Gastrocnemius medialis (tissue), 4 donors: Measurements from ENCODE around the gene EXOC2. TPM values are rescaled to one million over a fixed set of nuclear protein-coding genes. Genes with fewer than 3 reads are reported as not detected.

Experiments
- ATAC-seq, 2 donors: fragments of 150-250 bp; one replicate each; pipeline ENCODE4 v1.9.1; 2016
- DNase-seq, 2 donors: peaks; one replicate each; pipeline ENCODE4 v3.0.0-alpha.2; 2019
- H3K27ac ChIP-seq, 4 donors: fragments of 200-600 bp; sonication (generic); 1 replicate in 1 of 4; 2 replicates in 3 of 4; pipeline ENCODE4 v1.5.1; 2016 to 2018; ENCODE audit warnings: mild to moderate bottlenecking in 2 of 4, moderate library complexity in 1 of 4
- H3K27me3 ChIP-seq, 3 donors: fragments of 200-600 bp; sonication (generic) in 2 of 3; 1 replicate in 1 of 3; 2 replicates in 2 of 3; pipeline versions ENCODE4 v1.5.1 to v1.6.0; 2016 to 2019; ENCODE audit warnings: mild to moderate bottlenecking in 1 of 3, moderate library complexity in 1 of 3
- H3K36me3 ChIP-seq, 2 donors: fragments of 200-600 bp; sonication (generic) in 1 of 2; one replicate each; pipeline ENCODE4 v1.5.1; 2017 to 2018
- H3K4me1 ChIP-seq, 2 donors: fragments of 200-600 bp; sonication (generic) in 1 of 2; one replicate each; pipeline ENCODE4 v1.5.1; 2016 to 2017; ENCODE audit warnings: mild to moderate bottlenecking in 2 of 2
- H3K4me3 ChIP-seq, 4 donors: fragments of 200-600 bp; sonication (generic) in 3 of 4; 1 replicate in 1 of 4; 2 replicates in 3 of 4; pipeline ENCODE4 v1.5.1; 2016 to 2019; ENCODE audit warnings: mild to moderate bottlenecking in 2 of 4
- H3K9me3 ChIP-seq, 3 donors: fragments of 200-600 bp; sonication (generic) in 2 of 3; 1 replicate in 1 of 3; 2 replicates in 2 of 3; pipeline ENCODE4 v1.5.1; 2016 to 2019
- POLR2A ChIP-seq, 2 donors: fragments of 450-650 bp; IDR thresholded peaks; one replicate each; pipeline ENCODE4 v1.6.1; 2017; ENCODE audit warnings: antibody characterized with exemption in 2 of 2, mild to moderate bottlenecking in 2 of 2, moderate library complexity in 2 of 2
- in situ Hi-C, 4 donors: fragments of 200-750 bp; cut with MboI; loops; one replicate each; pipeline versions ENCODE4 v1.15.0 to v1.8.0; 2017; ENCODE audit warnings: low sequenced_read_pairs in 4 of 4
- intact Hi-C: fragments of 100-400 bp; cut with DNase I; formaldehyde crosslinking; loops from one replicate; pipeline ENCODE4 v1.15.1; 2023; ENCODE audit warnings: low total_unique reads
- total RNA-seq, 4 donors: library from RNA; depleted of rRNA; stranded (reverse); fragments of >200 nt; gene quantifications; one replicate each; pipeline versions ENCODE4 v1.1.0 to v1.2.3, GENCODE V29; 2016
- TF ChIP-seq, protein P1 (sequence below), 5 experiments: fragments of 450-650 bp in 3 of 5; fragments of 200-600 bp in 2 of 5; sonication (generic) in 2 of 5; IDR thresholded peaks in 4 of 5; conservative IDR thresholded peaks in 1 of 5; 1 replicate in 4 of 5; 2 replicates in 1 of 5; pipeline ENCODE4 v1.5.1; 2016 to 2019; ENCODE audit warnings: antibody characterized with exemption in 5 of 5, mild to moderate bottlenecking in 3 of 5, moderate library complexity in 3 of 5

The EXOC2 gene
- total RNA-seq, 4 donors from 2014 or later: 12.6 to 16.4 (median 15.0) TPM

GRCh38 chr6:589090-589489 is 103.8 kb downstream of the EXOC2 start:
- Histone ChIP-seq H3K9me3 (no peaks in the 10 kb centered on the region), H3K36me3 (peaks cover 0 to 4% of the 10 kb centered on the region in 2 donors), H3K4me3 (no peak overlapping the region), H3K27me3 (no peaks in the 10 kb centered on the region), H3K4me1 (no peaks in the 10 kb centered on the region), H3K27ac (no peak overlapping the region)
- DNase-seq (no peak), ATAC-seq (no peak)
- TF ChIP-seq, protein P1, sequence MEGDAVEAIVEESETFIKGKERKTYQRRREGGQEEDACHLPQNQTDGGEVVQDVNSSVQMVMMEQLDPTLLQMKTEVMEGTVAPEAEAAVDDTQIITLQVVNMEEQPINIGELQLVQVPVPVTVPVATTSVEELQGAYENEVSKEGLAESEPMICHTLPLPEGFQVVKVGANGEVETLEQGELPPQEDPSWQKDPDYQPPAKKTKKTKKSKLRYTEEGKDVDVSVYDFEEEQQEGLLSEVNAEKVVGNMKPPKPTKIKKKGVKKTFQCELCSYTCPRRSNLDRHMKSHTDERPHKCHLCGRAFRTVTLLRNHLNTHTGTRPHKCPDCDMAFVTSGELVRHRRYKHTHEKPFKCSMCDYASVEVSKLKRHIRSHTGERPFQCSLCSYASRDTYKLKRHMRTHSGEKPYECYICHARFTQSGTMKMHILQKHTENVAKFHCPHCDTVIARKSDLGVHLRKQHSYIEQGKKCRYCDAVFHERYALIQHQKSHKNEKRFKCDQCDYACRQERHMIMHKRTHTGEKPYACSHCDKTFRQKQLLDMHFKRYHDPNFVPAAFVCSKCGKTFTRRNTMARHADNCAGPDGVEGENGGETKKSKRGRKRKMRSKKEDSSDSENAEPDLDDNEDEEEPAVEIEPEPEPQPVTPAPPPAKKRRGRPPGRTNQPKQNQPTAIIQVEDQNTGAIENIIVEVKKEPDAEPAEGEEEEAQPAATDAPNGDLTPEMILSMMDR (IDR thresholded peaks at IDR 0.05 in 4 of 5, conservative IDR thresholded peaks at IDR 0.05 in 1 of 5): no peak
- no peak for TF ChIP-seq POLR2A (IDR thresholded peaks at IDR 0.05)
- intact Hi-C loops (no loop called here), in situ Hi-C loops (loop anchor here in 2 of 4 donors (25.0 kb wide), 1 partner anchor 798 kb away; the partner anchor contains the start of gene FOXF2 (in 2 of the 2))

DNA sequence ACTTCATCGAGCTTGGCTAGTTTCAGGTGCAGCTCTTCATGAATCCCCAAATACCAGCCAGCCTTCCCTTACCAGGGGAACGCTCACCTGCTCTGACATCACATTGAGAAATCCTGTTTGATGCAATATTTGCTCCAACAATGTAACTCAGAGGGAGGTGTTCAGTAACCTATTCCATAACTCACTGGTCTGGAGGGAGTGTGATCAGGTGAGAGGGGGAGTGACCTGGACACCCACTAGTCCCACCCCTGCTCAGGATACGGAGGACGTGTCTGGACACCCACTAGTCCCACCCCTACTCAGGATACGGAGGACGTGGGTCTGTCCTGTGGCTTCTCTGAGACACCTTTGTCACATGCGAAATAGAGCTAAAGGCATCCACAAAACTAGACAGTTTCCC is 106.4 kb downstream of the EXOC2 start:
- no peaks in the 10 kb centered on the region for H3K27me3 ChIP-seq
- no peak for TF ChIP-seq POLR2A (IDR thresholded peaks at IDR 0.05)
- TF ChIP-seq, protein P1 (IDR thresholded peaks at IDR 0.05 in 4 of 5, conservative IDR thresholded peaks at IDR 0.05 in 1 of 5): no peak
- intact Hi-C loops: no loop called here
- no peaks in the 10 kb centered on the region for H3K9me3 ChIP-seq
- no peak overlapping the region for H3K4me3 ChIP-seq
- in situ Hi-C loops: loop anchor here in 2 of 4 donors (25.0 kb wide), 1 partner anchor 801 kb away; the partner anchor contains the start of gene FOXF2 (in 2 of the 2)
- peaks cover 0 to 4% of the 10 kb centered on the region in 2 donors for H3K36me3 ChIP-seq
- DNase-seq: no peak
- H3K4me1 ChIP-seq: peaks cover 0 to 8% of the 10 kb centered on the region in 2 donors
- ATAC-seq: no peak
- no peak overlapping the region for H3K27ac ChIP-seq

DNA sequence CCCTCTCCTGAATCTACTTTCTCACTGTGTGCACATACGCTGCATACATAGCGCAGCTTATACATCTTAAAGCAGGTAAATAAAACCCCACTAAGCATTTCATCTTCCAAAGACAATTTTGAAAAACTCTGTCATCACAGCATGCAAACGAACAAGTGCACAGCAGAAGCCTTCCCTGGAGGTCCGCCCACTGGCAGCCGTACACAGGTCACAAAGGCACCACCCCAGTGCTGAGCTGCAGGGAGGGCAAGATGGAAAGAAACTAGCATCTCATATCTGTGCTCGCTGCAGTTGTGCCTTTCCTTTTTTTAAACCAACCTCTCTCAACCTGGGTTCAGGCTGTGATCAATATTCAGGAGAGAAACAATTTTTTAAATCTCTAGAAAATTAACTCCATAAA is 109.3 kb downstream of the EXOC2 start:
- in situ Hi-C loops (loop anchor here in 2 of 4 donors (25.0 kb wide), 1 partner anchor 804 kb away; the partner anchor contains the start of gene FOXF2 (in 2 of the 2)), intact Hi-C loops (no loop called here)
- Histone ChIP-seq H3K4me1 (peaks cover 0 to 8% of the 10 kb centered on the region in 2 donors), H3K27ac (no peak overlapping the region), H3K27me3 (no peaks in the 10 kb centered on the region), H3K4me3 (no peak overlapping the region), H3K36me3 (no peaks in the 10 kb centered on the region), H3K9me3 (no peaks in the 10 kb centered on the region)
- DNase-seq (no peak), ATAC-seq (no peak)
- TF ChIP-seq POLR2A (IDR thresholded peaks at IDR 0.05): no peak
- TF ChIP-seq, protein P1 (IDR thresholded peaks at IDR 0.05 in 4 of 5, conservative IDR thresholded peaks at IDR 0.05 in 1 of 5): no peak

DNA sequence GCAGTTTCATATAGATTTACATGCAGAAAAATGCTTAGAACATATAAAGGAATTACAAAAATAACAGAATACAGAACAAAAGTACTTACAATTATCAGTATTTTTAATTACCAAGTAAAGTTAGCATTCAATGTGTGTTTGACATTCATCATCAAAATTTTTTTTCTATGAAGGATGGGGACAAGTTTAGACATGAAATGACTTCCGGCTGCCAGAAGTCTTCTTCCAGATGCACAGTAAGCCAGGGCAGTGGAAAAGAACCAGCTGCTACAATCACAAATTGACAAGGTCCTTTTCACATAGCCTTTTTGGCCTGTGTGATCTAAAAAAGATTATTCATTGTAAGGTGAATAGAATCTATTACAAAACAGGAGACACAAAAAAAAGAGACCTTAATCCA is 109.8 kb downstream of the EXOC2 start:
- TF ChIP-seq, protein P1 (IDR thresholded peaks at IDR 0.05 in 4 of 5, conservative IDR thresholded peaks at IDR 0.05 in 1 of 5): no peak
- TF ChIP-seq POLR2A (IDR thresholded peaks at IDR 0.05): no peak
- Histone ChIP-seq H3K27me3 (no peaks in the 10 kb centered on the region), H3K4me3 (no peak overlapping the region), H3K27ac (no peak overlapping the region), H3K4me1 (peaks cover 0 to 8% of the 10 kb centered on the region in 2 donors), H3K9me3 (no peaks in the 10 kb centered on the region), H3K36me3 (no peaks in the 10 kb centered on the region)
- in situ Hi-C loops (loop anchor here in 2 of 4 donors (25.0 kb wide), 1 partner anchor 804 kb away; the partner anchor contains the start of gene FOXF2 (in 2 of the 2)), intact Hi-C loops (no loop called here)
- ATAC-seq (no peak), DNase-seq (no peak)
